ENCODE data around the gene SOS1. TPM values are rescaled to one million over a fixed set of nuclear protein-coding genes. Genes with fewer than 3 reads are reported as not detected.

Gene SOS1
- total and polyA plus RNA-seq, 2 donors (not counting 3 experiments of a cell fraction or from before 2014, with no cell fraction given) = 22.2 to 32.5 TPM

GRCh38 chr2:38997781-38998180 is 123.1 kb downstream of the SOS1 start:
- FAIRE-seq = peak; percentile 80
- peaks cover 5 to 9% of the 10 kb centered on the region in 2 experiments for H3K36me3 ChIP-seq (ENCODE audit: control insufficient read depth in 2 of 2, extremely low read depth in 1 of 2, insufficient read depth in 2 of 2, low read length in 2 of 2)
- peak; percentile 88 for DNase-seq (ENCODE audit: low read depth, low spot score)
- peak overlapping the region; percentile 48 for H3K27ac ChIP-seq (ENCODE audit: insufficient read depth, low read depth, low read length)
- POLR2A ChIA-PET = no interaction called here
- H3K9me1 ChIP-seq (replicated peaks; ENCODE audit: control insufficient read depth, extremely low read depth, insufficient read depth, low read length) = no peaks in the 10 kb centered on the region
- no peaks in the 10 kb centered on the region for H3K27me3 ChIP-seq (ENCODE audit: control insufficient read depth in 2 of 2, insufficient read depth in 2 of 2, low read length in 2 of 2)
- H3K9ac ChIP-seq (replicated peaks; ENCODE audit: extremely low read depth, insufficient read depth, low read length) = no peak overlapping the region
- peaks cover 8% of the 10 kb centered on the region for H3K4me1 ChIP-seq (ENCODE audit: control insufficient read depth, extremely low read depth, insufficient read depth, low read length)
- H3K4me2 ChIP-seq (ENCODE audit: insufficient read depth, low read length) = peak overlapping the region; percentile 59
- no TSS peak for BruUV-seq (replicated peaks)
- no peaks in the 10 kb centered on the region for H3K79me2 ChIP-seq (ENCODE audit: control insufficient read depth, insufficient read depth, low read length)
- no peaks in the 10 kb centered on the region for H3K9me3 ChIP-seq (replicated peaks; ENCODE audit: control insufficient read depth, insufficient read depth, low read length)
- no peaks in the 10 kb centered on the region for H4K20me1 ChIP-seq (replicated peaks; ENCODE audit: control insufficient read depth, extremely low read depth, insufficient read depth, low read length)
- CTCF ChIA-PET = interaction anchor here (0.5 to 1.5 kb wide), 4 partner anchors 10 to 529 kb away, joined by 3 to 5 read pairs (median 4); no protein-coding TSS in a partner anchor
- intact Hi-C loops (cut with micrococcal nuclease) = no loop called here
- TF ChIP-seq EZH2 (IDR thresholded peaks at IDR 0.05; ENCODE audit: borderline replicate concordance, low read depth, low read length, severe bottlenecking) (no peak), POLR2AphosphoS5 (IDR thresholded peaks at IDR 0.05; ENCODE audit: insufficient read depth, low read depth, low read length) (no peak), FOS (IDR thresholded peaks at IDR 0.05; ENCODE audit: borderline replicate concordance, insufficient read depth, low read length) (peak; percentile 25), POLR2A (IDR thresholded peaks at IDR 0.05; ENCODE audit: low read depth, low read length) (no peak), CTCF (IDR thresholded peaks at IDR 0.05; ENCODE audit: extremely low read depth in 1 of 2, insufficient read depth in 1 of 2, low read depth in 1 of 2, low read length in 2 of 2) (no peak), GATA2 (IDR thresholded peaks at IDR 0.05; ENCODE audit: insufficient read depth, insufficient read length, low read depth, low read length) (no peak), JUN (IDR thresholded peaks at IDR 0.05; ENCODE audit: borderline replicate concordance, insufficient read depth, insufficient read length, low read depth) (peak; percentile 31), MYC (IDR thresholded peaks at IDR 0.05; ENCODE audit: low read depth, low read length) (no peak)
- TF ChIP-seq, protein P1, sequence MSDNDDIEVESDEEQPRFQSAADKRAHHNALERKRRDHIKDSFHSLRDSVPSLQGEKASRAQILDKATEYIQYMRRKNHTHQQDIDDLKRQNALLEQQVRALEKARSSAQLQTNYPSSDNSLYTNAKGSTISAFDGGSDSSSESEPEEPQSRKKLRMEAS (IDR thresholded peaks at IDR 0.05; ENCODE audit: insufficient read depth, insufficient read length) = no peak
- dilution Hi-C loops (cut with MboI; ENCODE audit: extremely low pct_ligation_motif_present, low sequenced_read_pairs) = no loop called here
- H2AFZ ChIP-seq (ENCODE audit: low read depth, low read length) = no peak overlapping the region
- no peak overlapping the region for H3K4me3 ChIP-seq (replicated peaks in 1 of 3; ENCODE audit: insufficient read depth in 1 of 3, low read depth in 1 of 3, low read length in 3 of 3)
